Adipocyte (in vitro differentiated cells): ENCODE measurements around the gene SH3BP5L.

Experiments
- DNase-seq: peaks from one replicate; pipeline ENCODE4 v3.0.0-alpha.2; 2015; ENCODE audit warnings: low read depth
- H3K27me3 ChIP-seq: replicated peaks from 2 replicates; pipeline ENCODE4 v1.7.0; 2013; ENCODE audit warnings: mild to moderate bottlenecking, low read length, moderate library complexity; ENCODE audit not compliant: control insufficient read depth, insufficient read depth
- H3K36me3 ChIP-seq: 2 replicates; pipeline ENCODE4 v1.7.0; 2013; ENCODE audit warnings: low read length, mild to moderate bottlenecking, moderate library complexity; ENCODE audit not compliant: control insufficient read depth, insufficient read depth, severe bottlenecking
- H3K4me1 ChIP-seq: 2 replicates; pipeline ENCODE4 v1.7.0; 2013; ENCODE audit warnings: mild to moderate bottlenecking, low read length, moderate library complexity; ENCODE audit not compliant: control insufficient read depth, insufficient read depth
- H3K4me3 ChIP-seq: 2 replicates; pipeline ENCODE4 v1.7.0; 2013; ENCODE audit warnings: mild to moderate bottlenecking, low read length, moderate library complexity
- H3K9ac ChIP-seq: 2 replicates; pipeline ENCODE4 v1.7.0; 2013; ENCODE audit warnings: mild to moderate bottlenecking, low read length, moderate library complexity
- H3K9me3 ChIP-seq: 2 replicates; pipeline ENCODE4 v1.7.0; 2013; ENCODE audit warnings: mild to moderate bottlenecking, low read length, moderate library complexity; ENCODE audit not compliant: control insufficient read depth

SH3BP5L gene

DNA sequence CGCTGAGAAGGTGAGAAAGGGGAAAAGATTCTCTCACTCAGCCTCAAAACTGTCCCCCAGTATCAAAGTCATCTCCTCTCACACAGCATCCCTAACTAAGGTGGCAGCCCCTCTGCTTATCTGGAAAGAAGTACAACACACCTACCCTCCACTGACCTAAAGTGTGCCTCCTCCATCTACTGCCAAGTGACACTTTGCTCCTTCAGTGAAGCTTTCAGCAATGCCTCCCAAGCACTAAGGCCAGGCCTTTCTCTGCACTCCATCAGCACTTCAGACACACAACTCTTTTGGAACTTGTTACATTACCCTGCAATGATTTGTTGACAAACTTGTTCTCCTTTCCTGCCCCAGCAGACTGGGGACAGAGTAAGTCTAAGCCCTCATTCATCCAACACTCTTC is 1.4 kb downstream of the SH3BP5L start:
- H3K4me1 ChIP-seq = peaks cover 67% of the 10 kb centered on the region
- H3K9me3 ChIP-seq = no peaks in the 10 kb centered on the region
- H3K4me3 ChIP-seq = peak overlapping the region; percentile 96
- no peaks in the 10 kb centered on the region for H3K27me3 ChIP-seq
- no peak for DNase-seq
- H3K9ac ChIP-seq = peak overlapping the region; percentile 97
- peaks cover 20% of the 10 kb centered on the region for H3K36me3 ChIP-seq

DNA sequence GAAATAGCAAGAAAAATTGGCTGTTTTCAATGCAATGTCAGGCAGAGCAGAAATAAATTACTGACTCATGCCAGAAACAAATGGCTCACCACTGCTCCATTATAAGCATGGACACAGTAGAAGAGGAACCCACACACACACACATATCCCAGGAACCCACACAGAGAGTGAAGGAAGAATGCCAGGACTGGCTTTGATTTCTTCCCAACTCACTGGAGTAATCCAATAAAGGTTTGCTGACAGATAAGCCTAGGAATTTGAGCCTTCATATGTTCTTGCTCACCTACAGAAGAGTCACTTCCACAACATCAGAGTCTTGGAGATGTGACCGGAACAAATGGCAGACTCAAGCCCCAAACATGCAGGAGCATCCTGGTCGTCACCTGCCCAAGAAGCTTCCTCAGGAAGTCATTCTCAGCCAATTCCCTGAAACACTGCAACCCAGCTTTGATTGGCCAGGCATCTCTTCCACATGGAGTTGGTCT is 2.2 kb downstream of the SH3BP5L start:
- H3K36me3 ChIP-seq = peaks cover 23% of the 10 kb centered on the region

GRCh38 chr1:248822148-248823032 is 3.3 kb downstream of the SH3BP5L start:
- Histone ChIP-seq H3K9ac (peak overlapping the region; percentile 57), H3K4me3 (peak overlapping the region; percentile 96), H3K4me1 (peaks cover 67% of the 10 kb centered on the region), H3K27me3 (no peaks in the 10 kb centered on the region), H3K36me3 (peaks cover 23% of the 10 kb centered on the region), H3K9me3 (no peaks in the 10 kb centered on the region)
- DNase-seq = no peak

More for the DNA sequence above, 2.2 kb downstream of the SH3BP5L start:
- no peaks in the 10 kb centered on the region for H3K27me3 ChIP-seq
- H3K4me3 ChIP-seq = peak overlapping the region; percentile 96
- H3K9me3 ChIP-seq = no peaks in the 10 kb centered on the region
- no peak overlapping the region for H3K9ac ChIP-seq
- peak; percentile 32 for DNase-seq
- H3K4me1 ChIP-seq = peaks cover 69% of the 10 kb centered on the region

DNA sequence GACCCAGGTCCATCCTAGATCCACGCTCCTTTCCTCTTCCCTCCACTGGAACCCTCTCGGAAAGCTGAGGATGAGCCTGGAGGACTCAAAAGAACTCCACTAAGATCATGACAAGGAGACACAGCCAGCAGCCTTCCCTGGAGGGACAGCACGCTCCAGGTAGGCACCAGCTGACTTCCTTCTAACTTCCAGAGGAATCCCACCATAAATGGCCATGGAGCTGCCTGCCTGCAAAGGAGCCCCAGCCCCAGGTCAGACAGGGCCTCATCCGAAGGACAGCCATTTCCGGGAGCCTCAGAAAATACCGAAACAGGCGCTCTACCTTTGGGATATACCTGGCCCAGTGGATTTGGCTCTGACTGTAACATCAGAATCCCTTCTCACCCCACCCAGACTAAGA is 4.1 kb downstream of the SH3BP5L start:
- DNase-seq = no peak
- peaks cover 27% of the 10 kb centered on the region for H3K36me3 ChIP-seq
- no peaks in the 10 kb centered on the region for H3K9me3 ChIP-seq
- peaks cover 63% of the 10 kb centered on the region for H3K4me1 ChIP-seq
- no peaks in the 10 kb centered on the region for H3K27me3 ChIP-seq
- H3K4me3 ChIP-seq = peak overlapping the region; percentile 11
- no peak overlapping the region for H3K9ac ChIP-seq

DNA sequence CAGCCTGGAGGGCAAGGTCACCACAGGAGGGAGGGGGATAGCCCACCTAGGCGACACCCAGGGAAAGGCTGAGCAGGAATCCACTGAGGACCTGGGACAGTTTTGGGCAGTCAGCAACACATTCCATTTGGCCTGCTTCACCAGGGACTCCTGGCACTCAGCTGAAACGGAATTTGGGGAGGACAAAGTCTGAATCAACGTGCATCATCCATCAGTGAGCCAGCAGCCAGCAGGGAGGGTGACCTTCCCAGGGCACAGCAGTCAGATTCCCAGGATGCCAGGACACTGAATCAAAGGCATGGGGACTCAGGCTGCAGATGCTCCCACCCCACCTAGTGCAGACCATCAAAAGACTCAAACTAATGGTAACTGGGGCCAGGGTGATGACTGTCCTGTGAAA is 4.6 kb downstream of the SH3BP5L start:
- peak overlapping the region; percentile 24 for H3K4me3 ChIP-seq
- H3K36me3 ChIP-seq = peaks cover 32% of the 10 kb centered on the region
- H3K9ac ChIP-seq = no peak overlapping the region
- peaks cover 61% of the 10 kb centered on the region for H3K4me1 ChIP-seq
- no peaks in the 10 kb centered on the region for H3K27me3 ChIP-seq
- peak; percentile 56 for DNase-seq
- no peaks in the 10 kb centered on the region for H3K9me3 ChIP-seq

DNA sequence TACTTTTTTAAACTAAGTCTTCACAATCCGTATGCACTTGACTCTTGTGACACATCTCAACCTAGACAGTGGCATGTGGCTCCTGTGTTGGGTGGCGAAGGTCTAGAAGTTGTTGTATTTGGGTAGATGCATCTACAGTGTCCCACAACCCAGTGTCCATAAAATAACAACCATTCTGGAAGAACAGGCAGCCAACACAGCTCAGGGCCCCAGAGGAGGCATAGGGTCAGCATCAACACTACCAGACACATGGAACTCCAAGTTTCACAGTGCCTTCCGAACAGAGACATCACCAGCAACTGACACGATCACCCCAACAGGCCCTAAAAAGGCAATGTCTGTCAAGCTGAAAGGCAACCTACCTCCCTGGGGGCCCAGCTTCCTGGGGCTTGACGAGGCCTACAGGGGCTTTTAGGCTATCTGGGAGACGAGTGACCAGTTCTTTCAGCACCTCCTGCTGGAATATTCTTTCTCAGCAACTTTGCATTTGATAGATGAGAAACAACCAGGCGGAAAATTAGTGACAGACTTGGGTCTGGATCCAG is 5.6 kb downstream of the SH3BP5L start:
- no peak overlapping the region for H3K4me3 ChIP-seq
- H3K9me3 ChIP-seq = no peaks in the 10 kb centered on the region
- H3K4me1 ChIP-seq = peaks cover 59% of the 10 kb centered on the region
- H3K36me3 ChIP-seq = peaks cover 42% of the 10 kb centered on the region
- H3K27me3 ChIP-seq = no peaks in the 10 kb centered on the region
- no peak overlapping the region for H3K9ac ChIP-seq
- no peak for DNase-seq

DNA sequence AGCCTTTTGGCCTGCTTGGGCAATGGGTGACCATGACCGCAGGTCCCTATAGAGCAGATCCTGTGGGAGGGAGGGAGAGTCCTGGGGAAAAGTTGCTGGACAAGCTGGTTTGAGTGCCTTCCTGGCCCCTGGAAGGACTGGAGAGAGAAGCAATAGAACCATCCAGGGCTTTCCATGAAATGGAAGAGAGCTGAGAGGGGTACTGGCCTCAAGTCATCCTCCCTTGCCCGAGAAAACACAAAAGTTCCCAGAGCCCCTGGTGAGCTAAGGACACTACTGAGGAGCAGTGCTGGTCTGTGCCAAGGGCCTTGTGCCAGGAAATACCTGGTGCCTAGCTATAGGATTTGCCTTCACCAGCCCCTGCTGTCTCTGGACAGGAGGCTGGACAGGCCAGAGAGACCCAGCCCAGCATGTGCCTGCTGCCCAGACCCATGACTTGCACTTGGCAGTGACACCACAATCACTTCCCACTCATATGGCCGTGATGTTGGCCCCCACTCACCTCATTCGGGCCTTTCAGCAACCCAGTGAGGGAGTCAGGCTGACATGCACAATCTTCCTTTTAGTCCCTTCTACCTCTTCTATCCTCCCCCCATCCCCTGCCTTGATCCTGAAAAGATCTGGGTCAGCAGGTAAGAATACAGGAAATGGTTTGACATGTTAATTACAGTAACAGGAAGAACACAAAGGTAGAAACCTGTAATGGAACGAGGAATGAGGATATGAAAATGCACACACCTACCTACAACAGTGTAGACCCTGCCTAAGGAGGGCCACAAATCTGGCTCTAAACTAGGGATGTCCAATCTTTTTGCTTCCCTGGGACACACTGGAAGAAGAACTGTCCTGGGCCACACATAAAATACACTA is 7.0 kb downstream of the SH3BP5L start:
- H3K4me1 ChIP-seq = peaks cover 46% of the 10 kb centered on the region
- no peak overlapping the region for H3K4me3 ChIP-seq
- H3K9ac ChIP-seq = no peak overlapping the region
- DNase-seq = no peak
- no peaks in the 10 kb centered on the region for H3K9me3 ChIP-seq
- peaks cover 50% of the 10 kb centered on the region for H3K36me3 ChIP-seq
- no peaks in the 10 kb centered on the region for H3K27me3 ChIP-seq

DNA sequence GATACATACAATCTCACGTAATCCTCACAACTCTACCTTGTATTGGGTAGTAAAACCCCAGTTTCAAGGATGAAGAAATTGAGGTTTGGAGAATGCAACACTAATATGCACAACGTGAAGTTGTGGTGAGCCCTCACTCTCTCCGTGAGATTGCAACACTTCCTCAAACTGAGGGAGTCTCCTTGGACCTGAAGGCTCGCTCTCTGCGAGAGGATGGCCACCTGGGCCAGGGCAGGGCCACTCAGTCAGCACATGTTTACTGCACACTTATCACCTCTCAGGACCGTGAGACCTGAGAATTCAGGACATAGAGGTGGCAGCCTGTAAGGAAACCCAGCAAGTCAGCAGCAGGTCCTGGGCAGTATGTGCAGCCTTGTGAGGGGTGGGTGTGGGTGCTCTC is 8.7 kb downstream of the SH3BP5L start:
- no peaks in the 10 kb centered on the region for H3K27me3 ChIP-seq
- peaks cover 63% of the 10 kb centered on the region for H3K36me3 ChIP-seq
- no peak for DNase-seq
- H3K9me3 ChIP-seq = no peaks in the 10 kb centered on the region
- H3K9ac ChIP-seq = no peak overlapping the region
- H3K4me1 ChIP-seq = peaks cover 29% of the 10 kb centered on the region
- H3K4me3 ChIP-seq = no peak overlapping the region

DNA sequence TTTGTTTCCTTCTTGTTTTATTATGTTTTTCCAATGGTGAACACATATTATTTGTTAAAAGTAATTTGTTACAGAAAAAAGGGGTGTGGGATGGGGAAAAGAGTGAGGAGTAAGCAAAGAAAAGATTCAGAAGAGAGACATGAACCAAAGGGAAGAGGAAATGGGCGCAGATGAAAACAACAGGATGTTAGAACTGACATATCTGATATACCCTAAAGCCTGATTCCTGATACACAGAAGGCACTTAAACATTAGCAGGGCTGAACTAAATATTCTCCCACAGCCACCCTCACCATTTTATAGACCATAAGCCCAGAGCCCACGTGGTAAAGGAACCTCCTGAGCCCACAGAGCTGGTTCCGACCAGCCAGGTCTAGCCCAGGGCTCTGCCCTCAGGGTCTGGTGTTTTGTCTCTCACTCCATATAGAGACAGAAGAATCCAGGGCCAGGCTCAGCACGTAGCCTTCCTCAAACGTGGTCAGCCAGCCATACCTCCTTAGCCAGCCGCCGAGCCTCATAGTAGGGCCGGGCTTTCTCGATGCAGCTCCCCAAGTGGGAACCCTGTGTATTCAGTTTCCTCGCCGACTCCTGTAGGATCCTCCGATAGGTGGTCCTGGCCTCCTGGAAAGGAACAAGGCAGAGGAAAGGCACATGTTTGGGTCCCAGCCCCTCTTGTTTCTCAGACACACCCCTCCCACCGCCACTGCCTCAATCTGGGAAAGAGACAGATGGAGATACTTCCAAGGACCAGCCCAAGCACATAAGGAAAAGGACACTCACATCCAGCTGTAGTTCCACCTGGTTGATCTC is 9.5 kb downstream of the SH3BP5L start:
- no peaks in the 10 kb centered on the region for H3K27me3 ChIP-seq
- peaks cover 21% of the 10 kb centered on the region for H3K4me1 ChIP-seq
- H3K9ac ChIP-seq = no peak overlapping the region
- DNase-seq = no peak
- no peak overlapping the region for H3K4me3 ChIP-seq
- H3K36me3 ChIP-seq = peaks cover 69% of the 10 kb centered on the region
- H3K9me3 ChIP-seq = no peaks in the 10 kb centered on the region

- Histone ChIP-seq H3K36me3 (peaks cover 67% of the 10 kb centered on the region), H3K4me3 (no peak overlapping the region), H3K27me3 (no peaks in the 10 kb centered on the region)
Measured at GRCh38 chr1:248815407-248816034, 10.2 kb downstream of the SH3BP5L start.

More at GRCh38 chr1:248815407-248816034, 10.2 kb downstream of the SH3BP5L start:
- Histone ChIP-seq H3K9me3 (no peaks in the 10 kb centered on the region), H3K4me1 (peaks cover 22% of the 10 kb centered on the region), H3K9ac (no peak overlapping the region)
- no peak for DNase-seq
